HepG2 (cell line): ENCODE data around the gene SLC9A8. TPM values are rescaled to one million over a fixed set of nuclear protein-coding genes. Genes with fewer than 3 reads are reported as not detected.
A peak's percentile ranks its signal among the peaks of the same experiment; 100 is the strongest.

Experiments
- AGO1 ChIP-seq: fragments of 200-400 bp; formaldehyde crosslinking; IDR thresholded peaks from 2 replicates; pipeline ENCODE4 v1.6.1; 2017; ENCODE audit warnings: mild to moderate bottlenecking, low read depth, low read length, moderate library complexity; ENCODE audit not compliant: poor library complexity, severe bottlenecking
- ATRX ChIP-seq: sonication (generic); formaldehyde crosslinking; IDR thresholded peaks from 2 replicates; pipeline ENCODE4 v1.4.0; 2020; ENCODE audit warnings: missing genetic modification reagents, borderline replicate concordance
- CBX5 ChIP-seq: sonication (generic); formaldehyde crosslinking; IDR thresholded peaks from 2 replicates; pipeline ENCODE4 v1.4.0; 2020; ENCODE audit warnings: missing genetic modification reagents, borderline replicate concordance
- DR1 ChIP-seq: sonication (generic); formaldehyde crosslinking; IDR thresholded peaks from 2 replicates; pipeline ENCODE4 v1.8.0; 2021; ENCODE audit warnings: mild to moderate bottlenecking, missing genetic modification reagents, inconsistent platforms
- FOXK2 ChIP-seq: fragments of 450-650 bp; IDR thresholded peaks from 2 replicates; pipeline ENCODE4 v1.6.1; 2016
- FOXM1 ChIP-seq: sonication (generic); formaldehyde crosslinking; IDR thresholded peaks from 2 replicates; pipeline ENCODE4 v1.5.0; 2020; ENCODE audit warnings: missing genetic modification reagents
- HOXA7 ChIP-seq: sonication (generic); formaldehyde crosslinking; IDR thresholded peaks from 2 replicates; pipeline ENCODE4 v1.8.1; 2022; ENCODE audit warnings: mild to moderate bottlenecking, missing genetic modification reagents, moderate library complexity
- ISX ChIP-seq: sonication (generic); formaldehyde crosslinking; conservative IDR thresholded peaks from 2 replicates; pipeline ENCODE4 v1.5.0; 2020; ENCODE audit warnings: missing genetic modification reagents
- JUNB ChIP-seq: sonication (generic); formaldehyde crosslinking; IDR thresholded peaks from 2 replicates; pipeline ENCODE4 v1.8.0; 2022; ENCODE audit warnings: missing genetic modification reagents, mild to moderate bottlenecking, borderline replicate concordance
- KLF13 ChIP-seq: sonication (generic); formaldehyde crosslinking; IDR thresholded peaks from 2 replicates; pipeline ENCODE4 v1.4.0; 2020; ENCODE audit warnings: mild to moderate bottlenecking, missing genetic modification reagents
- NFE2L1 ChIP-seq: sonication (generic); formaldehyde crosslinking; IDR thresholded peaks from 2 replicates; pipeline ENCODE4 v1.4.0; 2020; ENCODE audit warnings: missing genetic modification reagents, mild to moderate bottlenecking, borderline replicate concordance
- NR2F1 ChIP-seq, 2 experiments: fragments of 450-650 bp in 1 of 2; formaldehyde crosslinking in 1 of 2; IDR thresholded peaks; 2 replicates each; pipeline versions ENCODE4 v1.5.0 to v1.6.1; 2016 to 2020; ENCODE audit warnings: mild to moderate bottlenecking in 1 of 2, missing compliant biosample characterization in 1 of 2, missing genetic modification reagents in 1 of 2, moderate library complexity in 1 of 2
- RNF2 ChIP-seq: fragments of 450-650 bp; conservative IDR thresholded peaks from 2 replicates; pipeline ENCODE4 v1.6.1; 2016; ENCODE audit warnings: low read depth
- SYNCRIP ChIP-seq: fragments of 200-400 bp; formaldehyde crosslinking; IDR thresholded peaks from 2 replicates; pipeline ENCODE4 v1.6.1; 2018; ENCODE audit warnings: mild to moderate bottlenecking, low read depth, low read length; ENCODE audit not compliant: insufficient read depth
- TBX2 ChIP-seq: sonication (generic); formaldehyde crosslinking; IDR thresholded peaks from 2 replicates; pipeline ENCODE4 v1.5.0; 2020; ENCODE audit warnings: missing genetic modification reagents, mild to moderate bottlenecking, borderline replicate concordance
- TBX3 ChIP-seq: fragments of 450-650 bp; IDR thresholded peaks from 2 replicates; pipeline ENCODE4 v1.6.1; 2017; ENCODE audit warnings: antibody characterized with exemption, mild to moderate bottlenecking, inconsistent platforms, borderline replicate concordance
- TOPORS ChIP-seq: sonication (generic); formaldehyde crosslinking; IDR thresholded peaks from 2 replicates; pipeline ENCODE4 v1.8.0; 2023; ENCODE audit warnings: mild to moderate bottlenecking, missing genetic modification reagents
- YEATS4 ChIP-seq: sonication (generic); formaldehyde crosslinking; IDR thresholded peaks from 2 replicates; pipeline ENCODE4 v1.4.0; 2020; ENCODE audit warnings: missing genetic modification reagents, borderline replicate concordance
- ZBTB3 ChIP-seq: sonication (generic); formaldehyde crosslinking; IDR thresholded peaks from 2 replicates; pipeline ENCODE4 v1.4.0; 2020; ENCODE audit warnings: low read depth, mild to moderate bottlenecking, moderate library complexity, missing genetic modification reagents, borderline replicate concordance
- ZBTB42 ChIP-seq: sonication (generic); formaldehyde crosslinking; IDR thresholded peaks from 2 replicates; pipeline ENCODE4 v1.5.0; 2020; ENCODE audit warnings: mild to moderate bottlenecking, missing genetic modification reagents
- ZNF101 ChIP-seq: sonication (generic); formaldehyde crosslinking; IDR thresholded peaks from 2 replicates; pipeline ENCODE4 v1.4.0; 2020; ENCODE audit warnings: mild to moderate bottlenecking, low read depth, missing genetic modification reagents, borderline replicate concordance
- ZNF589 ChIP-seq: sonication (generic); formaldehyde crosslinking; conservative IDR thresholded peaks from 2 replicates; pipeline ENCODE4 v1.8.0; 2022; ENCODE audit warnings: mild to moderate bottlenecking, moderate library complexity, missing genetic modification reagents
- ZNF737 ChIP-seq: sonication (generic); formaldehyde crosslinking; IDR thresholded peaks from 2 replicates; pipeline ENCODE4 v1.5.0; 2020; ENCODE audit warnings: missing genetic modification reagents, mild to moderate bottlenecking, borderline replicate concordance
- polyA plus RNA-seq, 8 experiments: library from polyadenylated mRNA; depleted of rRNA in 3 of 8; stranded (reverse) in 7 of 8; unstranded in 1 of 8; fragments of >200 nt; fragmentation: Illumina TruSeq in 4 of 8; extraction: Trizol in 4 of 8; gene quantifications; 2 replicates each; pipeline versions ENCODE4 v1.2.1 to v1.2.3, GENCODE V29; 2011 to 2016; ENCODE audit warnings: low read depth in 4 of 8, missing spikeins in 1 of 8, mixed read lengths in 1 of 8; ENCODE audit not compliant: insufficient read depth in 1 of 8
- total RNA-seq, 5 experiments: library from RNA; depleted of rRNA; stranded (reverse); fragments of >200 nt; fragmentation: Illumina TruSeq; extraction: Trizol; gene quantifications; 2 replicates each; pipeline ENCODE4 v1.2.3, GENCODE V29; 2016; ENCODE audit warnings: low read depth in 1 of 5
- TF ChIP-seq, protein P1 (sequence below): sonication (generic); formaldehyde crosslinking; IDR thresholded peaks from 2 replicates; pipeline ENCODE4 v1.5.0; 2020; ENCODE audit warnings: missing genetic modification reagents
- TF ChIP-seq, protein P2 (sequence below): sonication (generic); formaldehyde crosslinking; IDR thresholded peaks from 2 replicates; pipeline ENCODE4 v1.8.0; 2022; ENCODE audit warnings: mild to moderate bottlenecking, missing genetic modification reagents, borderline replicate concordance
- TF ChIP-seq, protein P3 (sequence below): sonication (generic); formaldehyde crosslinking; IDR thresholded peaks from 2 replicates; pipeline ENCODE4 v1.9.0; 2022; ENCODE audit warnings: low read depth, missing genetic modification reagents

SLC9A8 gene
- total and polyA plus RNA-seq, 2 of the 13 experiments (the other 11 are each of a cell fraction or from before 2014, with no cell fraction given) = 4.1 to 7.4 TPM

DNA sequence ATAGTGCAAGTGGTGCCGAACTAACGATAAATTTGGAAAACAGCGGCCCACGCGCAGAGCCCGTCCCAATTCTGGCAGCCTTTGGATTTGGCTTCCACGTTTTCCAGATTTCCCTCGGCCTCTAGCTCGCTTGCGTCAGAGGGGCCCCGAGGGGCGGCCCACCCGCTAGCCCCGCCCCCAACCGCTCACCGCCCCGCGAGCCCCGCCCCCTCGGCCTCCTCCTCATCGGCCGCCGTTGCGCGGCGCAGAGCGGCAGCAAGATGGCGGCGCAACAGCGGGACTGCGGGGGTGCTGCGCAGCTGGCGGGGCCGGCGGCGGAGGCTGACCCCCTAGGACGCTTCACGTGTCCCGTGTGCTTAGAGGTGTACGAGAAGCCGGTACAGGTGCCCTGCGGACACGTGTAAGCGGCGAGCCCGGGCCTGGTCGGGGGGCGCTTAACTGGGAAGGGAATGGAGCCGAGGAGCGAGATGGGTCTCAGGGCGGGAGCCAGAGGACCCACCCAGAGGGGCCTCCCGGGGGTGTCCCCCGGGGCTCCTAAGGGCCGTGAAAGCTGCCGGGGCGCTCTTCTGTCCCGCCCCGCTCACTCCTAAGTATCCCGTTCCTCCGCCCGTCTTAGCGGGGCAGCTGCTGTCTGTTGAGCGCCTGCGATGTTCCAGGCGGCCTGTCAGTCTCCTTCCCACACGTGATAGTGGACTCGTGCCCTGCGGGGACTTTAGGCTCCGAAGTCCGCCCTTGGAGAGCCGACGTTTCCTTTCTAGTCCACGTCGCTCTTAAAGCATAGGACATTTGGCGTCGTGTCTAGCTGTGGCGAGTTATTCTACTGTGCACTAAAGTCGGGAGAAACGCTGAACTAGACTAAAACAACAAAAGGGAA, 123.8 kb downstream of the SLC9A8 start, which contains the start of gene RNF114 (continued):
- TF ChIP-seq TBX3 = no peak
- TF ChIP-seq RNF2 = no peak
- TF ChIP-seq JUNB (CRISPR knock-in tag) = peak; percentile 68; the same call in 1 of the 2 replicates
- TF ChIP-seq SYNCRIP = no peak
- TF ChIP-seq, protein P1, sequence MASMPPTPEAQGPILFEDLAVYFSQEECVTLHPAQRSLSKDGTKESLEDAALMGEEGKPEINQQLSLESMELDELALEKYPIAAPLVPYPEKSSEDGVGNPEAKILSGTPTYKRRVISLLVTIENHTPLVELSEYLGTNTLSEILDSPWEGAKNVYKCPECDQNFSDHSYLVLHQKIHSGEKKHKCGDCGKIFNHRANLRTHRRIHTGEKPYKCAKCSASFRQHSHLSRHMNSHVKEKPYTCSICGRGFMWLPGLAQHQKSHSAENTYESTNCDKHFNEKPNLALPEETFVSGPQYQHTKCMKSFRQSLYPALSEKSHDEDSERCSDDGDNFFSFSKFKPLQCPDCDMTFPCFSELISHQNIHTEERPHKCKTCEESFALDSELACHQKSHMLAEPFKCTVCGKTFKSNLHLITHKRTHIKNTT = no peak
- TF ChIP-seq, protein P2, sequence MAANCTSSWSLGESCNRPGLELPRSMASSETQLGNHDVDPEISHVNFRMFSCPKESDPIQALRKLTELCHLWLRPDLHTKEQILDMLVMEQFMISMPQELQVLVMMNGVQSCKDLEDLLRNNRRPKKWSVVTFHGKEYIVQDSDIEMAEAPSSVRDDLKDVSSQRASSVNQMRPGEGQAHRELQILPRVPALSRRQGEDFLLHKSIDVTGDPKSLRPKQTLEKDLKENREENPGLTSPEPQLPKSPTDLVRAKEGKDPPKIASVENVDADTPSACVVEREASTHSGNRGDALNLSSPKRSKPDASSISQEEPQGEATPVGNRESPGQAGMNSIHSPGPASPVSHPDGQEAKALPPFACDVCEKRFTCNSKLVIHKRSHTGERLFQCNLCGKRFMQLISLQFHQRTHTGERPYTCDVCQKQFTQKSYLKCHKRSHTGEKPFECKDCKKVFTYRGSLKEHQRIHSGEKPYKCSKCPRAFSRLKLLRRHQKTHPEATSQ (CRISPR knock-in tag) = no peak
- no peak for TF ChIP-seq ZBTB42 (CRISPR knock-in tag)
- peak; percentile 17 for TF ChIP-seq ZNF589 (CRISPR knock-in tag)
- TF ChIP-seq YEATS4 (CRISPR knock-in tag) = peak; percentile 78; the same call in 1 of the 2 replicates
- peak; percentile 52; the same call in 1 of the 2 replicates for TF ChIP-seq ISX (CRISPR knock-in tag)
- TF ChIP-seq TOPORS = peak; percentile 41; the same call in 1 of the 2 replicates
- no peak for TF ChIP-seq AGO1
- TF ChIP-seq KLF13 (CRISPR knock-in tag) = peak; percentile 43; the same call in 1 of the 2 replicates
- no peak for TF ChIP-seq NR2F1 (CRISPR knock-in tag; IDR thresholded peaks at IDR 0.05)
- TF ChIP-seq, protein P3, sequence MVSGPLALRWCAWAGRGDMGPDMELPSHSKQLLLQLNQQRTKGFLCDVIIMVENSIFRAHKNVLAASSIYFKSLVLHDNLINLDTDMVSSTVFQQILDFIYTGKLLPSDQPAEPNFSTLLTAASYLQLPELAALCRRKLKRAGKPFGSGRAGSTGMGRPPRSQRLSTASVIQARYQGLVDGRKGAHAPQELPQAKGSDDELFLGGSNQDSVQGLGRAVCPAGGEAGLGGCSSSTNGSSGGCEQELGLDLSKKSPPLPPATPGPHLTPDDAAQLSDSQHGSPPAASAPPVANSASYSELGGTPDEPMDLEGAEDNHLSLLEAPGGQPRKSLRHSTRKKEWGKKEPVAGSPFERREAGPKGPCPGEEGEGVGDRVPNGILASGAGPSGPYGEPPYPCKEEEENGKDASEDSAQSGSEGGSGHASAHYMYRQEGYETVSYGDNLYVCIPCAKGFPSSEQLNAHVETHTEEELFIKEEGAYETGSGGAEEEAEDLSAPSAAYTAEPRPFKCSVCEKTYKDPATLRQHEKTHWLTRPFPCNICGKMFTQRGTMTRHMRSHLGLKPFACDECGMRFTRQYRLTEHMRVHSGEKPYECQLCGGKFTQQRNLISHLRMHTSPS = no peak
- TF ChIP-seq ZNF101 (CRISPR knock-in tag) = no peak
- peak; percentile 11 for TF ChIP-seq CBX5 (CRISPR knock-in tag)
- no peak for TF ChIP-seq FOXK2
- TF ChIP-seq FOXM1 (CRISPR knock-in tag) = no peak
- TF ChIP-seq ZBTB3 (CRISPR knock-in tag) = no peak
- peak; percentile 81; the same call in 1 of the 2 replicates for TF ChIP-seq TBX2
- TF ChIP-seq ATRX (CRISPR knock-in tag) = no peak
- TF ChIP-seq DR1 (CRISPR knock-in tag) = no peak; the same call in 1 of the 2 replicates
- TF ChIP-seq NFE2L1 = 0 out of 2 replicates have a peak, but pooled peaks have one; percentile 71
- no peak for TF ChIP-seq HOXA7 (CRISPR knock-in tag)
- TF ChIP-seq ZNF737 (CRISPR knock-in tag) = no peak
